WTC11 (cell line): ENCODE data around the gene SSH2.

Source experiments
- ESRRA ChIP-seq: sonication (generic); formaldehyde crosslinking; IDR thresholded peaks from 2 replicates; pipeline ENCODE4 v1.8.1; 2022; ENCODE audit warnings: mild to moderate bottlenecking, missing genetic modification reagents, borderline replicate concordance
- TF ChIP-seq, protein P1 (sequence below): fragments of 200-600 bp; IDR thresholded peaks from 2 replicates; pipeline ENCODE4 v1.8.0; 2022; ENCODE audit warnings: antibody characterized with exemption
- TF ChIP-seq, protein P2 (sequence below): fragments of 250-450 bp; sonication (Bioruptor Pico); IDR thresholded peaks from 2 replicates; pipeline ENCODE4 v2.1.2; 2022; ENCODE audit warnings: mild to moderate bottlenecking, moderate library complexity
- TF ChIP-seq, protein P3 (sequence below): sonication (generic); formaldehyde crosslinking; IDR thresholded peaks from 2 replicates; pipeline ENCODE4 v1.8.0; 2022; ENCODE audit warnings: mild to moderate bottlenecking, missing genetic modification reagents

DNA sequence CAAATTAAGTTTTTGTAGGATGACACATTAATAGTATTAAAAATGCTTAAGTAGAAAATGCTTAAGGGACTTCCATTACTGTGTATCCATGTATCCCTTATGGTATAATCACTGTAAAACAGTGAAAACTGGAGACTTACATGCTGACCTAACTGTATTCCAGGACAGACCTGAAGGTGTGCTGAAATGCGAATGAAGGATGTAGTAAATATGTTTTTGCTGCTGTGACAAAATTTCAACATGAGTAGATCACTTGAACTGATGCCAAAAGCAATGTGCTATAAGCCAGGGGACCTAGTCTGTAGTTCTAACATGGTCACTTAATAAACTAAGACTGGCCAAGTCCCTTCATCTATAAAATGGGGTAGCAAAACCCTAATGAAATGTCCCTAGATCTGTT is 165.3 kb downstream of the SSH2 start:
- TF ChIP-seq, protein P1, sequence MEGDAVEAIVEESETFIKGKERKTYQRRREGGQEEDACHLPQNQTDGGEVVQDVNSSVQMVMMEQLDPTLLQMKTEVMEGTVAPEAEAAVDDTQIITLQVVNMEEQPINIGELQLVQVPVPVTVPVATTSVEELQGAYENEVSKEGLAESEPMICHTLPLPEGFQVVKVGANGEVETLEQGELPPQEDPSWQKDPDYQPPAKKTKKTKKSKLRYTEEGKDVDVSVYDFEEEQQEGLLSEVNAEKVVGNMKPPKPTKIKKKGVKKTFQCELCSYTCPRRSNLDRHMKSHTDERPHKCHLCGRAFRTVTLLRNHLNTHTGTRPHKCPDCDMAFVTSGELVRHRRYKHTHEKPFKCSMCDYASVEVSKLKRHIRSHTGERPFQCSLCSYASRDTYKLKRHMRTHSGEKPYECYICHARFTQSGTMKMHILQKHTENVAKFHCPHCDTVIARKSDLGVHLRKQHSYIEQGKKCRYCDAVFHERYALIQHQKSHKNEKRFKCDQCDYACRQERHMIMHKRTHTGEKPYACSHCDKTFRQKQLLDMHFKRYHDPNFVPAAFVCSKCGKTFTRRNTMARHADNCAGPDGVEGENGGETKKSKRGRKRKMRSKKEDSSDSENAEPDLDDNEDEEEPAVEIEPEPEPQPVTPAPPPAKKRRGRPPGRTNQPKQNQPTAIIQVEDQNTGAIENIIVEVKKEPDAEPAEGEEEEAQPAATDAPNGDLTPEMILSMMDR: no peak
- TF ChIP-seq ESRRA (CRISPR knock-in tag): no peak
- TF ChIP-seq, protein P2, sequence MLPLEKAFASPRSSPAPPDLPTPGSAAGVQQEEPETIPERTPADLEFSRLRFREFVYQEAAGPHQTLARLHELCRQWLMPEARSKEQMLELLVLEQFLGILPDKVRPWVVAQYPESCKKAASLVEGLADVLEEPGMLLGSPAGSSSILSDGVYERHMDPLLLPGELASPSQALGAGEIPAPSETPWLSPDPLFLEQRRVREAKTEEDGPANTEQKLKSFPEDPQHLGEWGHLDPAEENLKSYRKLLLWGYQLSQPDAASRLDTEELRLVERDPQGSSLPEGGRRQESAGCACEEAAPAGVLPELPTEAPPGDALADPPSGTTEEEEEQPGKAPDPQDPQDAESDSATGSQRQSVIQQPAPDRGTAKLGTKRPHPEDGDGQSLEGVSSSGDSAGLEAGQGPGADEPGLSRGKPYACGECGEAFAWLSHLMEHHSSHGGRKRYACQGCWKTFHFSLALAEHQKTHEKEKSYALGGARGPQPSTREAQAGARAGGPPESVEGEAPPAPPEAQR (CRISPR knock-in tag): no peak
- TF ChIP-seq, protein P3, sequence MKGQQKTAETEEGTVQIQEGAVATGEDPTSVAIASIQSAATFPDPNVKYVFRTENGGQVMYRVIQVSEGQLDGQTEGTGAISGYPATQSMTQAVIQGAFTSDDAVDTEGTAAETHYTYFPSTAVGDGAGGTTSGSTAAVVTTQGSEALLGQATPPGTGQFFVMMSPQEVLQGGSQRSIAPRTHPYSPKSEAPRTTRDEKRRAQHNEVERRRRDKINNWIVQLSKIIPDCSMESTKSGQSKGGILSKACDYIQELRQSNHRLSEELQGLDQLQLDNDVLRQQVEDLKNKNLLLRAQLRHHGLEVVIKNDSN: no peak
